H9 (cell line): Measurements from ENCODE around the gene FSTL1. TPM values are rescaled to one million over a fixed set of nuclear protein-coding genes. Genes with fewer than 3 reads are reported as not detected.

Source experiments
- DNase-seq: peaks from one replicate; pipeline ENCODE4 v3.0.0-alpha.2; 2017
- H2AFZ ChIP-seq: one replicate; pipeline ENCODE4 v1.6.1; 2013; ENCODE audit warnings: mild to moderate bottlenecking, low read length, control low read depth, moderate library complexity
- H2AK5ac ChIP-seq: 2 replicates; pipeline ENCODE4 v1.6.1; 2013; ENCODE audit warnings: low read length, control low read depth, mixed read lengths; ENCODE audit not compliant: insufficient read length
- H2BK120ac ChIP-seq: one replicate; pipeline ENCODE4 v1.6.1; 2013; ENCODE audit warnings: low read depth, mild to moderate bottlenecking, low read length, control low read depth, inconsistent platforms; ENCODE audit not compliant: poor library complexity, severe bottlenecking
- H2BK12ac ChIP-seq: 2 replicates; pipeline ENCODE4 v1.6.1; 2013; ENCODE audit warnings: low read length, control low read depth, mixed read lengths, low read depth; ENCODE audit not compliant: insufficient read length
- H2BK15ac ChIP-seq: 2 replicates; pipeline ENCODE4 v1.6.1; 2013; ENCODE audit warnings: low read depth, low read length, control low read depth
- H2BK20ac ChIP-seq: one replicate; pipeline ENCODE4 v1.6.1; 2013; ENCODE audit warnings: low read depth, mild to moderate bottlenecking, low read length, control low read depth, inconsistent platforms; ENCODE audit not compliant: poor library complexity, severe bottlenecking
- H2BK5ac ChIP-seq: 2 replicates; pipeline ENCODE4 v1.6.1; 2013; ENCODE audit warnings: low read length, control low read depth, mixed read lengths; ENCODE audit not compliant: insufficient read length
- H3K14ac ChIP-seq: 2 replicates; pipeline ENCODE4 v1.6.1; 2013; ENCODE audit warnings: low read length, control low read depth; ENCODE audit not compliant: insufficient read depth
- H3K18ac ChIP-seq: 2 replicates; pipeline ENCODE4 v1.6.1; 2013; ENCODE audit warnings: low read depth, mild to moderate bottlenecking, mixed read lengths, low read length, control low read depth; ENCODE audit not compliant: insufficient read length
- H3K23ac ChIP-seq: 2 replicates; pipeline ENCODE4 v1.6.1; 2013; ENCODE audit warnings: low read length, control low read depth, mixed read lengths, low read depth; ENCODE audit not compliant: insufficient read length
- H3K23me2 ChIP-seq: 2 replicates; pipeline ENCODE4 v1.6.1; 2013; ENCODE audit warnings: low read depth, mild to moderate bottlenecking, mixed read lengths, low read length, control low read depth; ENCODE audit not compliant: insufficient read length, poor library complexity, severe bottlenecking
- H3K27ac ChIP-seq: 2 replicates; pipeline ENCODE4 v1.5.1; 2013; ENCODE audit warnings: low read length, control low read depth, mixed read lengths, low read depth; ENCODE audit not compliant: insufficient read length
- H3K27me3 ChIP-seq: 2 replicates; pipeline ENCODE4 v1.6.1; 2013; ENCODE audit warnings: low read length, control low read depth, inconsistent platforms; ENCODE audit not compliant: insufficient read depth
- H3K4ac ChIP-seq: 2 replicates; pipeline ENCODE4 v1.6.1; 2013; ENCODE audit warnings: low read depth, mild to moderate bottlenecking, control low read depth, inconsistent platforms, low read length, moderate library complexity
- H3K4me1 ChIP-seq: 2 replicates; pipeline ENCODE4 v1.6.1; 2013; ENCODE audit warnings: low read length, control low read depth, inconsistent platforms; ENCODE audit not compliant: insufficient read depth
- H3K4me2 ChIP-seq: 2 replicates; pipeline ENCODE4 v1.6.1; 2013; ENCODE audit warnings: low read length, control low read depth, mixed read lengths; ENCODE audit not compliant: insufficient read length, insufficient read depth
- H3K56ac ChIP-seq: 2 replicates; pipeline ENCODE4 v1.6.1; 2013; ENCODE audit warnings: low read depth, mild to moderate bottlenecking, mixed read lengths, low read length, control low read depth; ENCODE audit not compliant: insufficient read length
- H3K79me1 ChIP-seq: 2 replicates; pipeline ENCODE4 v1.6.1; 2013; ENCODE audit warnings: low read depth, mild to moderate bottlenecking, moderate library complexity, low read length, control low read depth, inconsistent platforms; ENCODE audit not compliant: insufficient read depth, poor library complexity, severe bottlenecking
- H3K79me2 ChIP-seq: 2 replicates; pipeline ENCODE4 v1.6.1; 2013; ENCODE audit warnings: low read length, control low read depth, inconsistent platforms; ENCODE audit not compliant: insufficient read depth
- H3K9ac ChIP-seq: 2 replicates; pipeline ENCODE4 v1.6.1; 2013; ENCODE audit warnings: low read length, control low read depth, mixed read lengths; ENCODE audit not compliant: insufficient read length; ENCODE audit errors: extremely low read depth
- H3K9me3 ChIP-seq: one replicate; pipeline ENCODE4 v1.6.1; 2013; ENCODE audit warnings: low read depth, low read length, inconsistent platforms; ENCODE audit not compliant: control insufficient read depth
- H3T11ph ChIP-seq: one replicate; pipeline ENCODE4 v1.6.1; 2013; ENCODE audit warnings: mild to moderate bottlenecking, low read length, control low read depth, inconsistent platforms
- H4K20me1 ChIP-seq: one replicate; pipeline ENCODE4 v1.6.1; 2013; ENCODE audit not compliant: control insufficient read depth, insufficient read length, insufficient read depth
- H4K5ac ChIP-seq: 2 replicates; pipeline ENCODE4 v1.6.1; 2013; ENCODE audit warnings: low read depth, mild to moderate bottlenecking, mixed read lengths, low read length, control low read depth; ENCODE audit not compliant: insufficient read length
- H4K8ac ChIP-seq: replicated peaks from 2 replicates; pipeline ENCODE4 v1.6.1; 2013; ENCODE audit warnings: low read length, control low read depth, mixed read lengths, low read depth; ENCODE audit not compliant: insufficient read length
- H4K91ac ChIP-seq: 2 replicates; pipeline ENCODE4 v1.6.1; 2013; ENCODE audit warnings: low read depth, mild to moderate bottlenecking, moderate library complexity, mixed read lengths, low read length, control low read depth; ENCODE audit not compliant: insufficient read length
- H3K27ac Mint-ChIP-seq, 3 experiments: 2 replicates in 2 of 3; 3 replicates in 1 of 3; pipeline ENCODE4 v1.8.0; 2020 to 2021; ENCODE audit warnings: mixed read lengths in 3 of 3, mild to moderate bottlenecking in 1 of 3, moderate library complexity in 1 of 3
- H3K27me3 Mint-ChIP-seq: 2 replicates; pipeline ENCODE4 v1.8.0; 2021; ENCODE audit warnings: low read depth, mild to moderate bottlenecking, moderate library complexity, mixed read lengths
- H3K36me3 Mint-ChIP-seq, 3 experiments: 2 replicates in 2 of 3; 3 replicates in 1 of 3; pipeline ENCODE4 v1.8.0; 2020 to 2021; ENCODE audit warnings: low read depth in 3 of 3, mixed read lengths in 3 of 3; ENCODE audit not compliant: insufficient read depth in 1 of 3
- H3K4me1 Mint-ChIP-seq, 2 experiments: 2 replicates each; pipeline ENCODE4 v1.8.0; 2020; ENCODE audit warnings: mixed read lengths in 2 of 2
- H3K4me3 Mint-ChIP-seq, 2 experiments: 2 replicates in 1 of 2; 3 replicates in 1 of 2; pipeline ENCODE4 v1.8.0; 2020 to 2021; ENCODE audit warnings: mild to moderate bottlenecking in 2 of 2, mixed read lengths in 2 of 2, moderate library complexity in 1 of 2
- H3K9me3 Mint-ChIP-seq, 2 experiments: 2 replicates in 1 of 2; 3 replicates in 1 of 2; pipeline ENCODE4 v1.8.0; 2020; ENCODE audit warnings: mild to moderate bottlenecking in 2 of 2, mixed read lengths in 2 of 2, moderate library complexity in 1 of 2
- WGBS: extraction: QIAGEN DNeasy Blood & Tissue Kit; methylation state at CpG from one replicate; pipeline ENCODE4 v1.1.7; 2013; ENCODE audit warnings: missing lambda C conversion rate, low lambda C conversion rate, mixed read lengths; ENCODE audit not compliant: insufficient read length; ENCODE audit errors: extremely low coverage; 5-methylcytosine and 5-hydroxymethylcytosine counted together
- total RNA-seq: library from RNA; stranded (reverse); gene quantifications from 2 replicates; pipeline ENCODE4 v1.2.1, GENCODE V29; 2021
- TF ChIP-seq, protein P1 (sequence below): fragments of 200-600 bp; sonication (generic); conservative IDR thresholded peaks from 3 replicates; pipeline ENCODE4 v1.8.0; 2021; ENCODE audit warnings: antibody characterized with exemption, mild to moderate bottlenecking

FSTL1 gene
- total RNA-seq, 1 experiment from 2014 or later: 326 TPM

- Histone ChIP-seq H3K27ac (no peak overlapping the region), H3K79me2 (no peaks in the 10 kb centered on the region; the same call in 1 of the 2 replicates), H3K4ac (no peak overlapping the region), H3K9ac (no peak overlapping the region), H2BK12ac (no peak overlapping the region), H2BK5ac (no peak overlapping the region), H3K4me1 (peaks cover 6% of the 10 kb centered on the region; the same call in 1 of the 2 replicates), H3K23ac (no peak overlapping the region), H3K79me1 (no peaks in the 10 kb centered on the region), H4K20me1 (no peaks in the 10 kb centered on the region), H4K5ac (no peak overlapping the region), H3K56ac (no peak overlapping the region), H2BK120ac (no peak overlapping the region), H2BK15ac (no peak overlapping the region), H4K8ac (no peak overlapping the region), H3K23me2 (no peaks in the 10 kb centered on the region), H3K18ac (no peak overlapping the region), H3K4me2 (no peak overlapping the region), H4K91ac (no peak overlapping the region), H3K14ac (no peak overlapping the region), H3T11ph (no peak overlapping the region), H2BK20ac (no peak overlapping the region), H3K9me3 (no peaks in the 10 kb centered on the region), H2AK5ac (no peak overlapping the region), H3K27me3 (no peaks in the 10 kb centered on the region), H2AFZ (no peak overlapping the region)
- Mint-ChIP-seq H3K27ac (peak overlapping the region; percentile 67 to 87 (median 81); a peak in 5 of 7 replicates), H3K4me1 (peaks cover 37 to 42% of the 10 kb centered on the region in 2 experiments), H3K4me3 (no peak overlapping the region), H3K36me3 (peaks cover 13 to 24% (median 20%) of the 10 kb centered on the region in 3 experiments), H3K9me3 (peaks cover 0 to 5% of the 10 kb centered on the region in 2 experiments; a peak in 3 of 5 replicates), H3K27me3 (no peaks in the 10 kb centered on the region)
- peak; percentile 76 for DNase-seq
- TF ChIP-seq, protein P1, sequence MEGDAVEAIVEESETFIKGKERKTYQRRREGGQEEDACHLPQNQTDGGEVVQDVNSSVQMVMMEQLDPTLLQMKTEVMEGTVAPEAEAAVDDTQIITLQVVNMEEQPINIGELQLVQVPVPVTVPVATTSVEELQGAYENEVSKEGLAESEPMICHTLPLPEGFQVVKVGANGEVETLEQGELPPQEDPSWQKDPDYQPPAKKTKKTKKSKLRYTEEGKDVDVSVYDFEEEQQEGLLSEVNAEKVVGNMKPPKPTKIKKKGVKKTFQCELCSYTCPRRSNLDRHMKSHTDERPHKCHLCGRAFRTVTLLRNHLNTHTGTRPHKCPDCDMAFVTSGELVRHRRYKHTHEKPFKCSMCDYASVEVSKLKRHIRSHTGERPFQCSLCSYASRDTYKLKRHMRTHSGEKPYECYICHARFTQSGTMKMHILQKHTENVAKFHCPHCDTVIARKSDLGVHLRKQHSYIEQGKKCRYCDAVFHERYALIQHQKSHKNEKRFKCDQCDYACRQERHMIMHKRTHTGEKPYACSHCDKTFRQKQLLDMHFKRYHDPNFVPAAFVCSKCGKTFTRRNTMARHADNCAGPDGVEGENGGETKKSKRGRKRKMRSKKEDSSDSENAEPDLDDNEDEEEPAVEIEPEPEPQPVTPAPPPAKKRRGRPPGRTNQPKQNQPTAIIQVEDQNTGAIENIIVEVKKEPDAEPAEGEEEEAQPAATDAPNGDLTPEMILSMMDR: peak; percentile 69
- WGBS: no CpG with 5 or more reads among the region's 6 CpGs
Observed at GRCh38 chr3:120418866-120419490, 31.8 kb downstream of the FSTL1 start.
